DMS114 treated with DMSO at 0.1 percent for 48 hours (cell line): Measurements from ENCODE around the gene VPS4A.
"Not testable (repeated sequence)": the region's sequence is repeated elsewhere in the genome, so short reads cannot be mapped to it uniquely, and the experiment has no call there.

ENCODE experiments used
- DNase-seq: peaks from one replicate; lab custom pipeline; 2025; ENCODE audit not compliant: unreplicated experiment; lab: John Stamatoyannopoulos, UW

VPS4A gene

GRCh38 chr16:69326172-69326873 lies 15.2 kb downstream of the VPS4A start:
- no peak for DNase-seq

- DNase-seq: no peak
Observed at GRCh38 chr16:69327585-69328310, 16.6 kb downstream of the VPS4A start.

- no peak for DNase-seq
Observed at GRCh38 chr16:69328854-69329316, 17.7 kb downstream of the VPS4A start.

DNA sequence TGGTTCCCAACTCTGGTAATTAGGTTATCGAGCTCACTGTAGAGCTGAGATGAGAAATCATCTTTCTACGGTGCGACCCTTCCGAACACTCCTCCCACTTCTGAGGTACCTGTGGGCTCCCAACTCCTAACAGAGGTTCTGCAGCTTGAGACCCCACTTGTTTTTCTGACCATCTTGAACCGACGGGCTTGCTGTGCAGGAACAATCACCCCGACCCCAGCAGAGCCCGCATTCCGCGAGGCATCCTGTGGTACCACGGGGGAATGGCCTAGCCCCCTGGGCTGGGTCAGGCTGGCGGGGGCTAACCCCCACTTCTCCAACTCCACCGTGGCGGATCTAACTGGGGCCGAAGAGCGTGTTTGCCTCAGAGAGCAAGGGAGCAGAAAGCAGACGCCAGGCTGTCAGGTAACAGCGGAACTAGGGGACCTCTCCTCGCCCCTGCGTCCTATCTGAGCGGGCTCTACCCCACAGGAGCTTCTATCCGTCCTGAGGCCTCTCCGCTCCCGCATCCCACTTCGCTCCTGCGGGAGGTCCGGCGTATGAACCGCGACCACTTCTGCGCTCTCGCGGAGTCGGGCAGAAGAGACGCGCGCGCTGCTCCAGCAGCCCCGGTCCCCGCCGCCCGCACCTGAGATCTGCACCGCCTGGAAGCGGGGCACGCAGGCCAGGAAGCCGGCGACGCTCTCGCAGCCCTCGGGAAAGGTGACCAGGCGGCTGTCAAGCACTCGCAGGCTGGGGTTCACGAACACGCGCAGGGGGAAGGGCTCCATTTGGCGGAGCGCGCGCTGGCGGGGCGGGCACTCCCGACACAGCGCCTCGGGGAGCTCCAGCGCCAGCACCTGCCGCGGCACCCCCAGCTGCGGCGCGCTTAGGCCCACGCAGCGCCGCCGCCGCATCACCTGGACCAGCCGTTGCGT lies 18.5 kb downstream of the VPS4A start:
- no peak for DNase-seq

DNA sequence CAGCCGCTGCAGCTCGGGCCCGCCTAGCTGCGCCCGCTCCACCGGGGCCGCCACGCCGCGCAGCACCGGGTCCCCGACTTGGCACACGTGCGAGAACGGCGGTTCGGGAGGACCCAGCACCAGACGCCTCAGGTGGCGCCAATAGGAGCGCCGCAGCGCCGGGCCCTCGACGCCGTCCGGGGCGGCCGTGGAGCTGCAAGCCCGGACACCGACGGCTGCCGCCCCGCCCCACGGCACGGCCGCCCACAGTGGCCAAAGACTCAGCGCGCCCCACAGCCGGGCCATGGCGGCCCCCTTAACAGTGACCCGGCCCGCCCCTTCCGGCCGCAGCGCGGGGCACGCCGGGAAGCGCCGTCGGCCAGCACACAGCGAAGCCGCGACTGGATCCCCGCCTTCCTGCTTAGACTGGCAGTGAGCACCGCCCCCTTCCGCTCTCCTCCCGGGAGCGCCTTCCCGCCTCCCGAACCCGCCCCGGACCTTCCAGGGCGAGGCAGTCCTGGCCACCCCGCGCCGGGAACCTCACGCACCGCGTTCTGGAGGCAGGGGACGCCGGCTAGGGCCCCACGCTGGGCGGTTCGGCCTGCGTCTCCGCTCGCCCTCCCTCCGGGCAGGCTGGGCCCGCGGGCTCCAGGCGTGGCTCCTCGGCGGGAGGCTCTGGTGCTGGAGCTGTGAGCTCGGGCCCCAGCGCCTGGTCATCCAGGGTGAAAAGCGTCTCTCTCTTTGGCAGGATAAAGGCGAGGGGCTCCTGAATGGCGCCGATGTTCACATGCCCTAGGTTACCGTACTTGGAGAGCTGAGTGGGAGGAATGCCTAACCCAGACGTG lies 19.3 kb downstream of the VPS4A start, which contains the start of gene PDF:
TSS of gene PDF (minus strand) at position 303 of the 824 bp plus-strand sequence. CDS start at position 285, 18 bp downstream.
- DNase-seq: peak; percentile 88

- DNase-seq: no peak
Observed at GRCh38 chr16:69334696-69335095, 23.5 kb downstream of the VPS4A start.

DNA sequence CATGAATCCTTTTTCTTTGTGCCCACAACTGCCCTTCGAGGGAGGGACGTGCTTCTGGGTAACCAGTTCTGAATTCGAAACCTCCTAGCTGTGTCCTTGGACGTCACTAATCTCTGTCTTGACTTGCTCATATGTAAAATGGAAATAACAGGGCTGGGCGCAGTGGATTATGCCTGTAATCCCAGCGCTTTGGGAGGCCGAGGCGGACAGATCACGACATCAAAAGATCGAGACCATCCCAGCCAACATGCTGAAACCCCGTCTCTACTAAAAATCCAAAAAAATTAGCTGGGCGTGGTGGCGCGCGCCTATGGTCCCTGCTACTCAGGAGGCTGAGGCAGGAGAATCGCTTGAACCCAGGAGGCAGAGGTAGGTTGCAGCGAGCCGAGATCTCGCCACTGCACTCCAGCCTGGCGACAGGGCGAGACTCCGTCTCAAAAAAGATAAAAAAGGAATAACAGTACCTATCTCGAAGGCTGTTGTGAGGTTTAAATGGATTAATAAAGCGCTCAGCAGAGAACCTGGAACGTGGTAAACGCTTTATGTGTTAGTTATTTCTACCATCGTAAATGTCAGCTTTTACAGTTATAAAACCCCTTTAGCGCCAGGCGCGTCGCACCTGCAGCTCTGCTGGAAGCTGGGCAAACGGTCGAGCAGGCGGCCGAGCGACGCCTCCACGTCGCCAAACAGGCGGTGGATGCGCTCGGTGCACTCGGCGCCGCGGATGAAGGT lies 27.6 kb downstream of the VPS4A start:
- DNase-seq: no peak

GRCh38 chr16:69339289-69340094 lies 28.3 kb downstream of the VPS4A start, which contains the start of the genes COG8 and NIP7:
Gene COG8 (minus strand): TSS chr16:69339564. CDS start chr16:69339552, 12 bp downstream.
Gene NIP7 (plus strand): TSS chr16:69339772. CDS start chr16:69339830, 58 bp downstream.
- peak; percentile 99 for DNase-seq

DNA sequence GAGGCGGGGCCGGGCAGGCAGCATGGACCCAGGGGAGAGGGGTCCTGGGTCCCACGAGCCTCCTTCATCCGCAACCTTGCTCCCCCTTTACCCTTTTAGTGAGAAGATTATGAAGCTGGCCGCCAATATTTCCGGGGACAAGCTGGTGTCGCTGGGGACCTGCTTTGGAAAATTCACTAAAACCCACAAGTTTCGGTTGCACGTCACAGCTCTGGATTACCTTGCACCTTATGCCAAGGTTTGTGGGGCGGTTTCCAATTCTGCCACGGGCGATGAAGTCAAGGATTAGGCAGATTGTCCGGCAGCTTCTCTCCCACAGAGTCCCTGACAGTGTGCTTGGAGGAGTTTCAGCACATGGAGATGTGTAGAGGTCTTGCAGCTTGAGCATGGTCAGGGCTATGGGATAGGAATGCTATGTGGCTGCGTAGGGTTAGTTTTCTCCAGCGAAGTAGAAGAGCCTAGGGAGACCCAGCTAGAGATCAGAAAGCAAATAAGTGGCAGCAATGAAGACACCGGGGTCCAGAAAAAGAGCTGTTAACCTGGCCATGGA lies 29.0 kb downstream of the VPS4A start:
- no peak for DNase-seq

DNA sequence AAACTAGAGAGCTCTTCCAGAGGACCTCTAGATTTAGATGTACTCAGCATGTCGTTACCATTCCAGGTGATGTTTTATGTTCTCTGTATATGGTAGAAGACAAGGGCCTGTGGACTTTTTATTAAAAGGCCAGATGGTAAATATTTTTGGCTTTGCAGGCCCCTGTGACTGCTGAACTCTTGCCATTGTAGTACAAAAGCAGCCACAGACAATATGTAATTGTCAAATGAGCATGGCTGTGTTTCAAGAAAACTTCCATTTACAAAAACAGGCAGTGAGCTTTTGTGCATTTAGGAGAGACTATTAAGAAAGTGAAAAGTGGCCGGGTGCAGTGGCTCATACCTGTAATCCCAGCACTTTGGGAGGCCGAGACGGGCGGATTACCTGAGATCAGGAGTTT lies 33.0 kb downstream of the VPS4A start:
- no peak for DNase-seq

DNA sequence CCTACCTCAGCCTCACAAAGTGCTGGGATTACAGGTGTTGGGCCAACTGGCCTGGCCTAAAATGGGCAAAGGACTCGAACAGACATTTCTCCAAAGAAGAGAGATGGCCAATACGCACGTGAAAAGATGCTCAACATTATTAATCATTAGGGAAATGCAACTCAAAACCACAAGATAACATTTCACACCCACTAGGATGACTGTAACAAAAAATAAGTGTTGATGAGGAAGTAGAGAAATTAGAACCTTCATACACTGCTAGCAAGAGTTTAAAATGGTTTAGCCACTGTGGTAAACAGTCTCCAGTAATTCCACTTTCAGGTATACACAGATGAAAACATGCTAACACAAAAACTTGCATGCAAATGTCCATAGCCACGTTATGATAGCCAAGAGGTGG lies 34.8 kb downstream of the VPS4A start:
- no peak for DNase-seq

DNA sequence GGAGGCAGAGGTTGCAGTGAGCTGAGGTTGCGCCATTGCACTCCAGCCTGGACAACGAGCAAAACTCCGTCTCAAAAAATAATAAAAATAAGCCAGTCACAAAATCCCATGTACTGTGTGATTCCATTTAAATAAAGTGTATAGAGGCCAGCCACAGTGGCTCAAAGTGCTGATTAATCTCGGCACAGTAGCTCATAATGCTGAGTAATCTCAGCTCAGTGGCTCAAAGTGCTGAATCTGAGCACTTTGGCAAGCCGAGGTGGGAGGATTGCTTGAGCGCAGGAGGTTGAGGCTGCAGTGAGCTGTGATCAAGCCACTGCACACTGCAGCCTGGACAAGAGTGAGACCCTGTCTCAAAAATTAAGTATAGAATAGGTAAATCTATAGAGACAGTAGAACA lies 35.5 kb downstream of the VPS4A start:
- no peak for DNase-seq

DNA sequence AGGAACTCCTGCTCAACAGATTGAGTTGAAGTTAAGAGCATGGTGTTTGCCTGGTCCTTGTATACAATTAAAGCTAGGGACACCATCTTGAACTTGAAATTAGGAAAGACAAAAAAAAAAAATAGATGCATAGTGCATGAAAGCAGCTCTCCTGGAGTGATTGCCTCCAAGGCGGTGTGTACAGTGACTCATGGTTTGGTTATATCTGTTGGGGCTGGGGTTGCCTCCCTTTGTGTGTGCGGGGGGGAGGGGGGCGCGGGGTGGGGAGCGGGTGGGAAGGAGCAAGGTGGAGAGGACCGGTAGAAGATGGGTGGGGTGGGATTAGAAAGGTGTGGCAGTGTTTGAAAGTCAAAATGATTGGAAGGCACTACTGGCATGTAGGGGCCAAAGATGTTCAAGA lies 37.1 kb downstream of the VPS4A start:
- DNase-seq: no peak

- no peak for DNase-seq
Observed at GRCh38 chr16:69349536-69349935, 38.4 kb downstream of the VPS4A start.

- no peak for DNase-seq
Observed at GRCh38 chr16:69350536-69351133, 39.5 kb downstream of the VPS4A start.

DNA sequence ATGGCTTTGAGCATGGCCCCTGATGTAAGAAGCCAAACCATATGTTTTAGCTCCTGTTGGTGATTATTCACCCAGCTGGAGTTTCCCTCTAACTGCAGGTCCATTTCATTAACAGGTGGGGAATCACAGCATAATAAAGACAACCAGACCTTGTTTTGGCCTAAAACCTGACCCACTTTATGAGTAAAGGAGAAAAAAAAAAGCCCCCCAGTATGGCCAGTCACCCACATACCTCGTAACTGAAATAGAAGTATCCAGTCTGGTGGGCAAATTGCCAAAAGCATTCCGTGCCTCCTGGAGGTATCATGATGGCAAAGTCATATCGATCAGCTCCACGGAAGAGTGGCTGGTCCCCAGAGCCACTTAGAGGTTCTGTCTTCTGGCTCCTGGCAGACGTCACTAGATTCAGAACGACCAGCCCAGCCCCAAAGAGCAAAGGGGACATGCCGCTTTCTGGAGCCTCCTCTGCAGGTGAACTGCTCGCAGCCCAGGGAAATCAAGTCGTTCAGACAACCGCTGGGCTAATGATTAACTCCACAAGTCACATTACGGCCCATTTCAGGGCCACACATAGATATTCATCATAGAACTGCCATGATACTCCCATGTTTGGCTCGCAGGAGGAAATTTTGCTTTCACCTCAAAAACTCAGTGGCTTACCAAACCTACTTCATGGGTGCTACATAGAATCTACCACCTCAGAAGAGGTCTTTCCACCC lies 40.3 kb downstream of the VPS4A start, which contains the start of gene TMED6:
TSS of gene TMED6 (minus strand) at position 478 of the 719 bp plus-strand sequence. CDS start at position 445, 33 bp downstream.
- no peak for DNase-seq

GRCh38 chr16:69360070-69360469 lies 48.9 kb downstream of the VPS4A start:
- DNase-seq: not testable (repeated sequence)
